KOPT-K1 (cell line): ENCODE data around the gene SLC15A2.

Source experiments
- H3K27ac ChIP-seq: fragments of 200-600 bp; sonication (generic); 2 replicates; pipeline ENCODE4 v1.5.1; 2016; ENCODE audit warnings: antibody characterized with exemption, mild to moderate bottlenecking, low read depth, low read length; ENCODE audit not compliant: poor library complexity, severe bottlenecking
- H3K36me3 ChIP-seq: fragments of 200-600 bp; sonication (generic); 2 replicates; pipeline ENCODE4 v1.5.1; 2017; ENCODE audit warnings: antibody characterized with exemption, mild to moderate bottlenecking, low read length, moderate library complexity; ENCODE audit not compliant: insufficient read depth
- H3K9me3 ChIP-seq: fragments of 200-600 bp; sonication (generic); 2 replicates; pipeline ENCODE4 v1.5.1; 2017; ENCODE audit warnings: antibody characterized with exemption, low read length, mild to moderate bottlenecking; ENCODE audit not compliant: insufficient read depth, poor library complexity, severe bottlenecking

SLC15A2 gene

DNA sequence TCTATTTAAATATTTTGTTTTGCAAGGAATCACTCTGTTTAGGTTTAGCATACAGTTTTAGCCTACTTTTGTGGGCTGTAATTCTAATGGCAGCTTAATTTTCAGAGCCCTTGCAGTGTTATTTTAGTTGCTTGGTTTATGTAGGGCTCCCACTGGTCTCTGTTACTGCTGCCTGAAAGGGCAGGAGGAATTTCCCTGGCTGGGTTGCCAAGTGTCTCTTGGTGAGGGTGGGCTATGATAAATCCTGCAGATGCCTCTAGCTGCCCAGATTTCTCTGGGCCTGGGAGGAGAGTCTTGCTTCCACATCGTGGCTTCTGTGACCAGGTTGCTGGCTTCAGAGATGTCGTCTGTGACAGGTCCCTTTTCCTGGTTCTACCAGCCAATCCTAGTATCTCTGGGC, 91.6 kb downstream of the SLC15A2 start:
- no peaks in the 10 kb centered on the region for H3K36me3 ChIP-seq
- peaks cover 10% of the 10 kb centered on the region for H3K9me3 ChIP-seq
- H3K27ac ChIP-seq: no peak overlapping the region

DNA sequence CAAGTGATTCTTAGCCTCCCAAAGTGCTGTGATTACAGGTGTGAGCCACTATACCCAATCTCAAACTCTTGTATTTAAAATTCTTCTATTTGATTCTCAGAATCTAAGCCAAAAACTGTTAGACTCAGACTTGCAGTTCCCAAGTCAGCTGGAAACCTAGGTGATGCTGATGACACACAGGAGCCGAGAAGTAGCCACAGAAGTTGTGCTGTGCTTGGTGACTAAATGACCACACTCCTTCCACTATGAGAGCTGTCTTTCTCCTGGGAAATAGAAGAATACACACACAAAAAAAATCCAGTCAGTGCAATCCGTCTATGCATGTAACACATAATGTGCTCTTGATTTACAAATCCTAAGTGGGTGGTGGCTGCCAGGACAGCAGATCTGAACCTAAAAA, 93.9 kb downstream of the SLC15A2 start:
- H3K9me3 ChIP-seq: peaks cover 10% of the 10 kb centered on the region
- no peak overlapping the region for H3K27ac ChIP-seq
- H3K36me3 ChIP-seq: no peaks in the 10 kb centered on the region

DNA sequence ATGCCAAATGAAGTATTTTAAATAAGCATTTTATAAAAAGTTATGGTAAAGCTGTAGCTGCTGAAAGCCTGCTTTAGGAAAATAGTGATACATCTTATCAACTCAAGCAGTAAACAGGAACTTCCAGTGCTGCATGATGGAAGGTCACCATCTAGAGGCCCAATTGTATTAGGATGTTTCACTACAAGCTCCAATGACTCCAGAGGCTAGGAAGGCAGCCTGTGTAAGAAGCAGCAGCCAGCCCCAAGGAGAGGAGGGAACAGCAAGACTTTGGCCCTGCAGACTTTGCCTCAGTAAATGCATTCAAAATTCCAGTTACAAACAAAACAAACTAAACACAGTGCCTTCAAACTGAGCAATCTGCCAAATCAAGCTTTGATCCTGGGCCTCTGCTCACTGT, 95.7 kb downstream of the SLC15A2 start:
- Histone ChIP-seq H3K36me3 (no peaks in the 10 kb centered on the region), H3K9me3 (no peaks in the 10 kb centered on the region), H3K27ac (no peak overlapping the region)

DNA sequence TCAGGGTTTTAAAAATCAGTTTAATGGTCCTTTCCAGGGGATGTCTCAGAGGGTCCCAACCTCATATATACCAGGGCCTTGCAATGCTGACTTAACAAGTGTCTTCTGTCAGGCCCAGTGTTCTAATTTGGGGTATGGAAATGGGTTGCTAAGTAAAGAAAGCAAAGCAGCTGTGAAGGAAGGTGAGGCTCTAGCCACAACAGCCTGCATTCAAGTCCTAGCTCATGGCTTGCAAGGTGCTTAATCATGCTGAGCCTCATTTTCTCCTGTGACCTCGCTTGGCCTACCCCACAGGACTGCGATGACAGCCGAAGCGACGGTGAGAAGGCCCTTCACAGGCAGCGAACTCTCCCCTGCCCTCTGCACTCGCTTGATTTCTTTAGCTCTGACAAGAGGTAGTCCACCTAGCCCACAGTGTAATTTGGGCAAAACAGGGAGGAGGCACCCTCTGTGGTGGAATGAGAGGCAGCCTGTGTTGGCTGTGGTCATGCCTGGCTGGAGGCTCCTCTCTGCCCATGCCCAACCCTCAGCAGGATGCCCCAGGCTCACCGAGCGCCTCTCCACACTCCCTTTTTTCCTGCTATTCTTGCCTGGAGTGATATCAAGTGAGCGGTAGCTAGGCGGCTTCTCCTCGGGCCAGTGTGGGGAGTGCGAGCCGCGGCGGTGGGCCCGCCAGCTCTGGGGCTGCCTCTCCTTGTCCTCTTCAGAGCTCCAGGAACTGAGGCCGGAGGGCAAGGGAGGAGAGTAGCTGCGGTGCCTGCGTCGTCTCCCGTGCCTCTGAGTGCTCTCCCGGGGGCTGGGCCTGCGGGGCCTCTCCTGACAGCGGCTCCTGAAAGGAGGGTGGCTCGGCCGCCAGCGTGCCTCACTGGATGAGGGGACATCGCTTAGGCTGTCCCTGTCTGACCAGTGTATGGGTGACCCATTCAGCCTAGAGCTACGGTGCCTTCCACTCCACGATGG, 98.7 kb downstream of the SLC15A2 start:
- H3K27ac ChIP-seq: no peak overlapping the region
- H3K36me3 ChIP-seq: no peaks in the 10 kb centered on the region
- H3K9me3 ChIP-seq: no peaks in the 10 kb centered on the region
